Parathyroid adenoma (tissue), 2 donors: ENCODE results near the gene SPNS2.

ENCODE experiments used
- H2AFZ ChIP-seq: fragments of 300-600 bp; sonication (generic); one replicate; pipeline ENCODE4 v1.7.0; 2017; ENCODE audit warnings: antibody characterized with exemption, mild to moderate bottlenecking
- H3K27ac ChIP-seq: fragments of 300-600 bp; sonication (generic); one replicate; pipeline ENCODE4 v1.7.0; 2017
- H3K27me3 ChIP-seq: fragments of 300-600 bp; sonication (generic); one replicate; pipeline ENCODE4 v1.7.0; 2017; ENCODE audit warnings: low read length; ENCODE audit not compliant: control insufficient read depth, insufficient read depth
- H3K36me3 ChIP-seq: fragments of 300-600 bp; sonication (generic); one replicate; pipeline ENCODE4 v1.7.0; 2017; ENCODE audit warnings: low read length; ENCODE audit not compliant: control insufficient read depth, insufficient read depth
- H3K4me1 ChIP-seq: fragments of 300-600 bp; sonication (generic); one replicate; pipeline ENCODE4 v1.7.0; 2017; ENCODE audit warnings: control low read depth
- H3K4me2 ChIP-seq: fragments of 300-600 bp; sonication (generic); one replicate; pipeline ENCODE4 v1.7.0; 2017; ENCODE audit warnings: low read length
- H3K4me3 ChIP-seq: fragments of 300-600 bp; sonication (generic); one replicate; pipeline ENCODE4 v1.7.0; 2017; ENCODE audit warnings: low read depth, low read length
- H3K79me2 ChIP-seq: fragments of 300-600 bp; sonication (generic); one replicate; pipeline ENCODE4 v1.7.0; 2017; ENCODE audit warnings: control low read depth
- H3K9ac ChIP-seq: fragments of 300-600 bp; sonication (generic); one replicate; pipeline ENCODE4 v1.7.0; 2017; ENCODE audit warnings: mild to moderate bottlenecking
- H3K9me3 ChIP-seq: fragments of 300-600 bp; sonication (generic); one replicate; pipeline ENCODE4 v1.7.0; 2017; ENCODE audit warnings: low read length; ENCODE audit not compliant: control insufficient read depth
- TF ChIP-seq, protein P1 (sequence below): fragments of 300-600 bp; sonication (generic); IDR thresholded peaks from one replicate; pipeline ENCODE4 v1.7.0; 2017; ENCODE audit warnings: antibody characterized with exemption, mild to moderate bottlenecking
- donor health status: primary hyperparathyroidism.

SPNS2 gene

GRCh38 chr17:4558347-4558971 is 59.8 kb downstream of the SPNS2 start:
- H3K27ac ChIP-seq, result no peak overlapping the region
- H3K4me1 ChIP-seq, result peaks cover 7% of the 10 kb centered on the region
- TF ChIP-seq, protein P1, sequence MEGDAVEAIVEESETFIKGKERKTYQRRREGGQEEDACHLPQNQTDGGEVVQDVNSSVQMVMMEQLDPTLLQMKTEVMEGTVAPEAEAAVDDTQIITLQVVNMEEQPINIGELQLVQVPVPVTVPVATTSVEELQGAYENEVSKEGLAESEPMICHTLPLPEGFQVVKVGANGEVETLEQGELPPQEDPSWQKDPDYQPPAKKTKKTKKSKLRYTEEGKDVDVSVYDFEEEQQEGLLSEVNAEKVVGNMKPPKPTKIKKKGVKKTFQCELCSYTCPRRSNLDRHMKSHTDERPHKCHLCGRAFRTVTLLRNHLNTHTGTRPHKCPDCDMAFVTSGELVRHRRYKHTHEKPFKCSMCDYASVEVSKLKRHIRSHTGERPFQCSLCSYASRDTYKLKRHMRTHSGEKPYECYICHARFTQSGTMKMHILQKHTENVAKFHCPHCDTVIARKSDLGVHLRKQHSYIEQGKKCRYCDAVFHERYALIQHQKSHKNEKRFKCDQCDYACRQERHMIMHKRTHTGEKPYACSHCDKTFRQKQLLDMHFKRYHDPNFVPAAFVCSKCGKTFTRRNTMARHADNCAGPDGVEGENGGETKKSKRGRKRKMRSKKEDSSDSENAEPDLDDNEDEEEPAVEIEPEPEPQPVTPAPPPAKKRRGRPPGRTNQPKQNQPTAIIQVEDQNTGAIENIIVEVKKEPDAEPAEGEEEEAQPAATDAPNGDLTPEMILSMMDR, result no peak

GRCh38 chr17:4559139-4559791 is 60.6 kb downstream of the SPNS2 start:
- no peak overlapping the region for H3K4me3 ChIP-seq
- no peaks in the 10 kb centered on the region for H3K9me3 ChIP-seq
- TF ChIP-seq, protein P1, result no peak
- H3K27ac ChIP-seq, result no peak overlapping the region
- no peaks in the 10 kb centered on the region for H3K27me3 ChIP-seq
- no peak overlapping the region for H2AFZ ChIP-seq
- H3K79me2 ChIP-seq, result no peaks in the 10 kb centered on the region
- H3K36me3 ChIP-seq, result no peaks in the 10 kb centered on the region
- no peak overlapping the region for H3K9ac ChIP-seq
- H3K4me2 ChIP-seq, result no peak overlapping the region
- H3K4me1 ChIP-seq, result peaks cover 7% of the 10 kb centered on the region

More at GRCh38 chr17:4558347-4558971, 59.8 kb downstream of the SPNS2 start:
- Histone ChIP-seq H3K79me2 (no peaks in the 10 kb centered on the region), H3K4me3 (no peak overlapping the region), H3K36me3 (no peaks in the 10 kb centered on the region), H3K9me3 (no peaks in the 10 kb centered on the region), H2AFZ (no peak overlapping the region), H3K9ac (no peak overlapping the region), H3K27me3 (no peaks in the 10 kb centered on the region), H3K4me2 (no peak overlapping the region)

DNA sequence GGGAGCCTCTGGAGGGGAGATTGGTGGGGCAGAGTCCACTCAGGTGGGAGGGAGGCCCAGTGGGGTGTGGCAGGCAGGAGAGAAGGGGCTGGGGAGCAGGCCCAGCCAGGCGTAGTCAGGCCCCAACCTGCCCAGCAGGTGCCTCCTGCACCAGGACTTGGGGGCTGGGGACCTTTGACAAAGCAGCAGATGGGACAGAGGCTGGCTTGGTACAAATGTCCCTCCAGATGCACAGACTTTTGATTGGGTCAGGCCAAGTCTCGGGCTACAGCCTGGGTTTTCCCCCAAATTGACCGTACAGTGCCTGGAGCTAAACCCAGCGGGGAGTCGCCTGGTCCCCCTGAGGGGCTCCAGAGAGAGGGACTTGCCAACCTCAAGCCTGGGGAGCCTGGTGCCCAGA is 61.3 kb downstream of the SPNS2 start:
- TF ChIP-seq, protein P1, result no peak

GRCh38 chr17:4560421-4560820 is 61.7 kb downstream of the SPNS2 start, which contains the start of gene GGT6:
Gene GGT6, minus strand, starts transcription at chr17:4560577. Its CDS starts 56 bp downstream, at chr17:4560521.
- H3K79me2 ChIP-seq, result no peaks in the 10 kb centered on the region
- H3K4me2 ChIP-seq, result no peak within 1 kb of the TSS
- H3K27me3 ChIP-seq, result no peaks in the 10 kb centered on the region
- H3K9ac ChIP-seq, result no peak within 1 kb of the TSS
- H3K27ac ChIP-seq, result no peak within 1 kb of the TSS
- TF ChIP-seq, protein P1, result no peak
- H3K4me1 ChIP-seq, result peaks cover 7% of the 10 kb centered on the region
- H3K4me3 ChIP-seq, result no peak within 1 kb of the TSS
- no peaks in the 10 kb centered on the region for H3K36me3 ChIP-seq
- no peaks in the 10 kb centered on the region for H3K9me3 ChIP-seq
- no peak within 1 kb of the TSS for H2AFZ ChIP-seq

More for the DNA sequence above, 61.3 kb downstream of the SPNS2 start:
- Histone ChIP-seq H2AFZ (no peak overlapping the region), H3K4me2 (no peak overlapping the region), H3K79me2 (no peaks in the 10 kb centered on the region), H3K27ac (no peak overlapping the region), H3K4me1 (peaks cover 7% of the 10 kb centered on the region), H3K36me3 (no peaks in the 10 kb centered on the region), H3K4me3 (no peak overlapping the region), H3K9me3 (no peaks in the 10 kb centered on the region), H3K27me3 (no peaks in the 10 kb centered on the region), H3K9ac (no peak overlapping the region)
